ENCODE results near the gene CEMIP.

Gene CEMIP

GRCh38 chr15:80798911-80799310 is 19.7 kb downstream of the CEMIP start:
- no peak overlapping the region for H3K9ac ChIP-seq (ENCODE audit: low read depth, low read length, poor library complexity, severe bottlenecking)
- no peaks in the 10 kb centered on the region for H3K4me1 ChIP-seq (ENCODE audit: insufficient read depth, low read length, poor library complexity, severe bottlenecking)

GRCh38 chr15:80800067-80800466 is 20.9 kb downstream of the CEMIP start:
- H3K4me1 ChIP-seq (ENCODE audit: insufficient read depth, low read length, poor library complexity, severe bottlenecking), result peaks cover 2% of the 10 kb centered on the region
- TF ChIP-seq EZH2phosphoT487 (IDR thresholded peaks at IDR 0.05; ENCODE audit: borderline replicate concordance), result no peak
- TF ChIP-seq, protein P1, sequence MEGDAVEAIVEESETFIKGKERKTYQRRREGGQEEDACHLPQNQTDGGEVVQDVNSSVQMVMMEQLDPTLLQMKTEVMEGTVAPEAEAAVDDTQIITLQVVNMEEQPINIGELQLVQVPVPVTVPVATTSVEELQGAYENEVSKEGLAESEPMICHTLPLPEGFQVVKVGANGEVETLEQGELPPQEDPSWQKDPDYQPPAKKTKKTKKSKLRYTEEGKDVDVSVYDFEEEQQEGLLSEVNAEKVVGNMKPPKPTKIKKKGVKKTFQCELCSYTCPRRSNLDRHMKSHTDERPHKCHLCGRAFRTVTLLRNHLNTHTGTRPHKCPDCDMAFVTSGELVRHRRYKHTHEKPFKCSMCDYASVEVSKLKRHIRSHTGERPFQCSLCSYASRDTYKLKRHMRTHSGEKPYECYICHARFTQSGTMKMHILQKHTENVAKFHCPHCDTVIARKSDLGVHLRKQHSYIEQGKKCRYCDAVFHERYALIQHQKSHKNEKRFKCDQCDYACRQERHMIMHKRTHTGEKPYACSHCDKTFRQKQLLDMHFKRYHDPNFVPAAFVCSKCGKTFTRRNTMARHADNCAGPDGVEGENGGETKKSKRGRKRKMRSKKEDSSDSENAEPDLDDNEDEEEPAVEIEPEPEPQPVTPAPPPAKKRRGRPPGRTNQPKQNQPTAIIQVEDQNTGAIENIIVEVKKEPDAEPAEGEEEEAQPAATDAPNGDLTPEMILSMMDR (conservative IDR thresholded peaks at IDR 0.05; ENCODE audit: low read length), result no peak
- H3K36me3 ChIP-seq (ENCODE audit: insufficient read depth, low read length), result no peaks in the 10 kb centered on the region
- no peaks in the 10 kb centered on the region for H3K9me3 ChIP-seq (ENCODE audit: insufficient read depth, low read depth, low read length)
- H3K9ac ChIP-seq (ENCODE audit: low read depth, low read length, poor library complexity, severe bottlenecking), result no peak overlapping the region
- H3K4me2 ChIP-seq (ENCODE audit: low read depth, low read length, poor library complexity, severe bottlenecking), result no peak overlapping the region
- no peaks in the 10 kb centered on the region for H3K9me2 ChIP-seq (replicated peaks; ENCODE audit: low read depth, low read length)
- no peaks in the 10 kb centered on the region for H3K79me2 ChIP-seq (ENCODE audit: insufficient read depth, low read length)
- no peaks in the 10 kb centered on the region for H3F3A ChIP-seq (ENCODE audit: low read depth)
- no peaks in the 10 kb centered on the region for H4K20me1 ChIP-seq (ENCODE audit: insufficient read depth, low read length, poor library complexity, severe bottlenecking)
- H3K4me3 ChIP-seq (ENCODE audit: low read length, poor library complexity, severe bottlenecking), result no peak overlapping the region
- H3K27me3 ChIP-seq (ENCODE audit: insufficient read depth, low read length, poor library complexity, severe bottlenecking), result peaks cover 11% of the 10 kb centered on the region
- no peak overlapping the region for H2AFZ ChIP-seq (ENCODE audit: low read length)

More at GRCh38 chr15:80798911-80799310, 19.7 kb downstream of the CEMIP start:
- Histone ChIP-seq H4K20me1 (ENCODE audit: insufficient read depth, low read length, poor library complexity, severe bottlenecking) (no peaks in the 10 kb centered on the region), H3K79me2 (ENCODE audit: insufficient read depth, low read length) (no peaks in the 10 kb centered on the region), H3K9me2 (replicated peaks; ENCODE audit: low read depth, low read length) (no peaks in the 10 kb centered on the region), H2AFZ (ENCODE audit: low read length) (no peak overlapping the region), H3K4me2 (ENCODE audit: low read depth, low read length, poor library complexity, severe bottlenecking) (no peak overlapping the region), H3K4me3 (ENCODE audit: low read length, poor library complexity, severe bottlenecking) (no peak overlapping the region), H3F3A (ENCODE audit: low read depth) (no peaks in the 10 kb centered on the region), H3K36me3 (ENCODE audit: insufficient read depth, low read length) (no peaks in the 10 kb centered on the region), H3K27me3 (ENCODE audit: insufficient read depth, low read length, poor library complexity, severe bottlenecking) (peaks cover 7% of the 10 kb centered on the region), H3K9me3 (ENCODE audit: insufficient read depth, low read depth, low read length) (no peaks in the 10 kb centered on the region)
- TF ChIP-seq EZH2phosphoT487 (IDR thresholded peaks at IDR 0.05; ENCODE audit: borderline replicate concordance), result no peak
- TF ChIP-seq, protein P1 (conservative IDR thresholded peaks at IDR 0.05; ENCODE audit: low read length), result no peak

DNA sequence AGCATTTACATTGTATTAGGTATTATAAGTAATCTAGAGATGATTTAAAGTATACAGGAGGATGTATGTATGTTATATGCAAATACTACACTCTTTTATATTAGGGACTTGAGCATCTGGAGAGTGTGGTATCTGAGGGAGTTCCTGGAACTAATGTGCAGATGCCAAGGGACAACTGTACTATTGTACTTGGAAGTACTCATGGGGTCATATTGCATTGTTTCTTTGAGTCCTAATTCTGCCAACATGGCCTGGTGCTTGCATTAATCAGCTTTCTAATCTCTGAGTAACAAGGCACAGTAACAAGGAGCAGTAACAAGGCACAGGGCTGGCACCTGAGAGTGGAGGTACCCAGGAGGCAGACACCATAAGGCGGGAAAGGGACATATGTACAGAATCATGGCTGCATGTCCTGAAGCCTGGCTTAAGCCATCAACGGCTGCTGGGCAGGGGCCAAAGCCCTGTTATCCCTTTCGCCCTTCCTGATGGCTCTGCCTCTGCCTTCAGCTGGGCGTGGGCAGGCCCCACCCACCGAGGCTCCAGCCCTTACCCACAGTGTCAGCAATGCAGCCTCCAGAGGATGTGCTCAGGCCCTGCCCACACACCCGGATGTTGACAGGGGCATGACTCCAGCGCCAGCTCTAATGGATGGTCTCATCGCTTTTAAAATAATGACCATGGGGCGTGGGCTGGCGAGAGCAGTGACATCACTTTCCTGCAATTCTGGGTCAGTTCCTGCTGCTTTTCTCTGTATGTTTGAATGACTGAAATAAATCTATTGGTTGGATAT is 22.9 kb downstream of the CEMIP start:
- Histone ChIP-seq H3K4me3 (ENCODE audit: low read length, poor library complexity, severe bottlenecking) (no peak overlapping the region), H2AFZ (ENCODE audit: low read length) (no peak overlapping the region), H3K9me2 (replicated peaks; ENCODE audit: low read depth, low read length) (no peaks in the 10 kb centered on the region), H3K9ac (ENCODE audit: low read depth, low read length, poor library complexity, severe bottlenecking) (no peak overlapping the region), H3K36me3 (ENCODE audit: insufficient read depth, low read length) (no peaks in the 10 kb centered on the region), H3K4me1 (ENCODE audit: insufficient read depth, low read length, poor library complexity, severe bottlenecking) (peaks cover 4% of the 10 kb centered on the region), H3K79me2 (ENCODE audit: insufficient read depth, low read length) (no peaks in the 10 kb centered on the region), H3K4me2 (ENCODE audit: low read depth, low read length, poor library complexity, severe bottlenecking) (no peak overlapping the region), H4K20me1 (ENCODE audit: insufficient read depth, low read length, poor library complexity, severe bottlenecking) (no peaks in the 10 kb centered on the region), H3K9me3 (ENCODE audit: insufficient read depth, low read depth, low read length) (no peaks in the 10 kb centered on the region), H3K27me3 (ENCODE audit: insufficient read depth, low read length, poor library complexity, severe bottlenecking) (peaks cover 23% of the 10 kb centered on the region), H3F3A (ENCODE audit: low read depth) (no peaks in the 10 kb centered on the region)
- no peak for TF ChIP-seq EZH2phosphoT487 (IDR thresholded peaks at IDR 0.05; ENCODE audit: borderline replicate concordance)
- TF ChIP-seq, protein P1 (conservative IDR thresholded peaks at IDR 0.05; ENCODE audit: low read length), result no peak

Data from Loucy (cell line).